Hematopoietic multipotent progenitor cell (in vitro differentiated cells): Measurements from ENCODE around the gene CSDE1. TPM values are rescaled to one million over a fixed set of nuclear protein-coding genes. Genes with fewer than 3 reads are reported as not detected.
A peak's percentile ranks its signal among the peaks of the same experiment; 100 is the strongest.

Source experiments
- DNase-seq, 3 donors: peaks; one replicate each; pipeline ENCODE4 v3.0.0-alpha.2; 2011 to 2015; ENCODE audit warnings: low read depth in 2 of 3, low spot score in 2 of 3
- small RNA-seq: library from RNA; depleted of rRNA; stranded (forward); fragments of <200 nt; gene quantifications from one replicate; pipeline ENCODE3, GENCODE V24; 2012
- total RNA-seq: library from RNA; depleted of rRNA; stranded (reverse); fragments of >200 nt; gene quantifications from one replicate; pipeline ENCODE4 v1.2.3, GENCODE V29; 2012

CSDE1 gene
- total RNA-seq, 1 donor: 383 TPM

- DNase-seq: peak in 2 of 3 donors; percentile 10 to 17
These were observed 88.8 kb downstream of the CSDE1 start for GRCh38 chr1:114668784-114669561.

- DNase-seq: no peak
These were observed 89.4 kb downstream of the CSDE1 start for GRCh38 chr1:114668373-114668772.

- no peak for DNase-seq
These were observed 90.8 kb downstream of the CSDE1 start for GRCh38 chr1:114666954-114667353.

Small RNA genes within 50 kb of the gene (small RNA-seq; reads per million reads assigned to genes)
- gene RN7SL432P (not detected), gene RNY1P13 (not detected)

Other genes with a start within 250 kb of the CSDE1 start
- 38.8 TPM for gene TRIM33, start 246.8 kb downstream of the CSDE1 start, total RNA-seq
- 12.4 TPM for gene BCAS2, start 176.4 kb downstream of the CSDE1 start, total RNA-seq
- under 0.01 TPM for gene DENND2C, start 87.9 kb downstream of the CSDE1 start, total RNA-seq
- gene AMPD1, start 62.4 kb downstream of the CSDE1 start, total RNA-seq: not detected
- 25.6 TPM for gene NRAS, start 41.2 kb downstream of the CSDE1 start, total RNA-seq
- 40.1 TPM for gene SIKE1, start 22.7 kb upstream of the CSDE1 start, total RNA-seq
- not detected for gene SYCP1, start 96.9 kb upstream of the CSDE1 start, total RNA-seq